D721Med (cell line): ENCODE data around the gene CCDC8.

Experiments used
- DNase-seq: peaks from one replicate; pipeline ENCODE4 v3.0.0; 2011; ENCODE audit warnings: low spot score; ENCODE audit not compliant: insufficient read length
- FAIRE-seq: peaks from 2 replicates; lab custom pipeline; 2011; peaks lifted over from hg19 to GRCh38; lab: Jason Lieb, UNC
- CTCF ChIP-seq: IDR thresholded peaks from 2 replicates; pipeline ENCODE4 v1.5.1; 2012; ENCODE audit warnings: mild to moderate bottlenecking, control low read depth; ENCODE audit not compliant: insufficient read depth; ENCODE audit errors: missing control alignments

Gene CCDC8

GRCh38 chr19:46386151-46386550 is 27.2 kb downstream of the CCDC8 start:
- TF ChIP-seq CTCF: no peak
- DNase-seq (no peak), FAIRE-seq (no peak)

DNA sequence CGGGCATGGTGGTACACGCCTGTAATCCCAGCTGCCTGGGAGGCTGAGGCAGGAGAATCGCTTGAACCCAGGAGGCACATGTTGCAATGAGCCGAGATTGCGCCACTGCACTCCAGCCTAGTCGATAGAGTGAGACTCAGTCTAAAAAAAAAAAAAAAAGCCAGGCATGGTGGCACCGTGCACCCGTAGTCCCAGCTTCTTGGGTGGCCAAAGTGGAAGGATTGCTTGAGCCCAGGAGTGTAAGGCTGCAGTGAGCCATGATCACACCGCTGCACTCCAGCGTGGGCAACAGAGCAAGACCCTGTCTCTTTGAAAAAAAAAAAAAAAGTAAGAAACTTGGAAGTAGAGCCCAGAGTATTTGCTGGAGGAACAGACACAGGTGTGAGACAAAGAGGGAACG is 27.7 kb downstream of the CCDC8 start:
- no peak for TF ChIP-seq CTCF
- FAIRE-seq (no peak), DNase-seq (no peak)

- TF ChIP-seq CTCF: no peak
- FAIRE-seq: no peak
- DNase-seq: peak; percentile 67
Observed at GRCh38 chr19:46384396-46384795, 29.0 kb downstream of the CCDC8 start.

GRCh38 chr19:46383846-46384245 is 29.5 kb downstream of the CCDC8 start:
- FAIRE-seq (no peak), DNase-seq (no peak)
- TF ChIP-seq CTCF: no peak

DNA sequence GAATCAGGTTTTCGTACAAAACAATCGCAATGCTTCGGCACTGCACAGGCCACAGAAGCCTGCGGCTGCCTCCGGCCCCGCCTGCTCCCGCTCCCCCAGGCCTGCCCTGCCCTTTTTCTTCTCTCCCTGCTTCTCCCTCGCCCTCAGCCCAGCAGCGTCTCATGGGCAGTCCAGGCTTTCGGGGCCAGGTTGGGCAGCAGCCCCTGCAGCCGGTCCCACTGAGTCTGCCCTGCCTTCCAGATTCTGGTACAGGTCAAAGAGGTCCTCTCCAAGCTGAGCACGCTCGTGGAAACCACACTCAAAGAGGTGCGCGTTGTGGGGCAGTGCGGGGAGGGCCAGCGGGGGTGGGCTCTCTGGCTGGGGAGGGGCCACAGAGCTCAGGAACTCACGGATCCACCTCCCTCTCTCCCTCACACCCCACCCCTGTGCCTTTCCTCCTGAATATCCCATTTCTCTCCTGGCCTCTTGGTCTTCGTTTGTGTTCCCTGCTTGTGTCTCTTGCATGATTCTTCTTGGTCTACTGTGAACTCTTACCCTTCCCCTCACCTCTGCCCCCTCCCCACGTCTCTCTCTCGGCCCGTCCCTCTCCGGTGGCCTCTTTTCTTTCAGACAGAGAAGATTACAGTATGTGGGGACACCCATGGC is 30.1 kb downstream of the CCDC8 start:
- TF ChIP-seq CTCF: no peak
- DNase-seq (no peak), FAIRE-seq (no peak)

DNA sequence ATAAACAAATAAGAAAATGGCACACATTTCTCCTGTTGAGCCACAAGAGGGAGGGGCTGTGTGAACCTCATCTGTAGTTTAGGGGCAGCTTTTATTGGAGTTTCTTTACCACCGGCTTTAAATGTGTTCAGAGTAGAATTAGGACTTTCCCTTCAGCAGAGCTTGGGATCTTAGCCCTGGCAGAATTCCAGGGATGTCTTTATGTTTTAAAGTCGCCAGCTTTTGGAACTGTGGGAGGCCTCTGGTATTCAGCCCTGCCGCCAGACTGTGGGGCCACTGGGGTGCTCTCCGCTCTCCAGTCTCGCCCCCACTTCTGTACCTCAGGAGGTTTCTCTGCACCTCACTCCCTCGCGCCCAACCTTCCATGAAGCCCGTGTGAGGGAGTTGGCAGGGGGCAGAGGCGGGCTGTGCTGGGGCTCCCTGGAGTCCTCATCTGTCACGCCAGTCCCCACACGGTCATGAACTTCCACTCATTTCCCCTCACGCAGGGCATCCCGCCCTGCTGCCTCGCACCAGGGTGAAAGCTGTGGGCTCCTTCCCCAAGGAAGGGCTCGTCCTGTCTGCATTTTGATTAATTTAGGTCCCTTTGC is 31.5 kb downstream of the CCDC8 start:
- FAIRE-seq: no peak
- DNase-seq: no peak
- no peak for TF ChIP-seq CTCF

DNA sequence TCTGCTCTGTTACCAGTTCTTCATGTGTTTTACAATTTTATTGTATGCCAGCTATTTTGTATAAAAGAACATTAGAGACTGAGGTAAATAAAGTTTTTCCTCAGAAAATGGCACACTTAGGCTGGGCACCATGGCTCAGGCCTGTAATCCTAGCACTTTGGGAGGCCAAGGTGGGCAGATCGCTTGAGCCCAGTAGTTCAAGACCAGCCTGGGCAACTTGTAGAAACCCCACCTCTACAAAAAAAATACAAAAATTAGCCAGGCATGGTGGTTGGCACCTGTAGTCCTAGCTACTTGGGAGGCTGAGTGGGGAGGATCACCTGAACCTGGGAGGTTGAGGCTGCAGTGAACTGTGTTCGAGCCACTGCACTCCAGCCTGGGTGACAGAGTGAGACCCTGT is 32.0 kb downstream of the CCDC8 start:
- FAIRE-seq: no peak
- DNase-seq: no peak
- no peak for TF ChIP-seq CTCF
